Spinal cord (tissue), 10 donors: Measurements from ENCODE around the gene HSPA12A. TPM values are rescaled to one million over a fixed set of nuclear protein-coding genes. Genes with fewer than 3 reads are reported as not detected.

Experiments
- DNase-seq, 6 donors: peaks; one replicate each; pipeline versions ENCODE4 v3.0.0 to v3.0.0-alpha.2; 2013 to 2015; ENCODE audit warnings: low spot score in 6 of 6, low read depth in 4 of 6
- H3K27ac ChIP-seq: one replicate; pipeline ENCODE4 v1.5.1; 2013; ENCODE audit warnings: low read depth, low read length, control low read depth
- H3K27me3 ChIP-seq: one replicate; pipeline ENCODE4 v1.6.1; 2013; ENCODE audit warnings: low read length; ENCODE audit not compliant: control insufficient read depth, insufficient read depth
- H3K36me3 ChIP-seq: one replicate; pipeline ENCODE4 v1.6.1; 2013; ENCODE audit warnings: low read length; ENCODE audit not compliant: control insufficient read depth, insufficient read depth
- H3K4me1 ChIP-seq: one replicate; pipeline ENCODE4 v1.6.1; 2013; ENCODE audit warnings: low read length; ENCODE audit not compliant: control insufficient read depth, insufficient read depth
- H3K4me3 ChIP-seq: one replicate; pipeline ENCODE4 v1.5.1; 2013; ENCODE audit warnings: low read depth, low read length, control low read depth
- H3K9me3 ChIP-seq: one replicate; pipeline ENCODE4 v1.6.1; 2013; ENCODE audit warnings: low read length; ENCODE audit not compliant: control insufficient read depth, insufficient read depth
- WGBS: methylation state at CpG from one replicate; pipeline ENCODE4 v1.1.5; 2013; ENCODE audit warnings: missing lambda C conversion rate; ENCODE audit not compliant: insufficient coverage; 5-methylcytosine and 5-hydroxymethylcytosine counted together
- polyA plus RNA-seq, 2 donors: library from polyadenylated mRNA; unstranded; fragments of 120-200 nt; gene quantifications; one replicate each; pipeline ENCODE4 v1.2.1, GENCODE V29; 2013; ENCODE audit not compliant: insufficient read length in 2 of 2
- total RNA-seq, 2 donors: library from RNA; depleted of rRNA in 1 of 2; stranded (reverse); fragments of 120-200 nt in 1 of 2; fragments of >200 nt in 1 of 2; gene quantifications; one replicate each; pipeline versions ENCODE4 v1.2.3 to v1.2.4, GENCODE V29; 2013 to 2014
- donor health status: healthy.

The HSPA12A gene
- total and polyA plus RNA-seq, 4 donors, result 35.1 to 106 (median 68.9) TPM

GRCh38 chr10:116748041-116748440 lies 5.7 kb upstream of the HSPA12A start:
- no peak for DNase-seq
- no peaks in the 10 kb centered on the region for H3K9me3 ChIP-seq
- H3K27me3 ChIP-seq, result peaks cover 8% of the 10 kb centered on the region
- no peak overlapping the region for H3K27ac ChIP-seq
- no peak overlapping the region for H3K4me3 ChIP-seq
- no peaks in the 10 kb centered on the region for H3K36me3 ChIP-seq
- no CpG with 5 or more reads among the region's 1 CpG for WGBS
- peaks cover 9% of the 10 kb centered on the region for H3K4me1 ChIP-seq

DNA sequence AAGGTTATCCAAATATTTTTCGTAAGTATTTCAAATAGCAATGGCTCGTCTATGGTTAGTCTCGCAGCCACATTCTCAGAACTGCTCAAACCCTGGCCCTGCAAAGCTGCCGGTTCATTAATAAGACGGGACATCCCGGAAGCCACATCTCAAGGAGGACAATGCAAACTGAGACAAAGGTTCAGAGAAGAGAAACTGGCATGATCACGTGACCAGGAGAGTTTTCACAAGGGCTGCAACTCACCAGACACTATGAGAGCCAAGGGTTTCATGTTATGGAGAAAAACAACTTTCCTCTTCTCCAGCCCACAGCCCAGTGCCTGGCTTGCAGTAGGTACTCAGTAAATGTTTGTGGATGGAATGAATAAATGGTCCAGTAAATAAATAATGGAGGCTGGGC lies 5.0 kb upstream of the HSPA12A start:
- Histone ChIP-seq H3K27me3 (peaks cover 8% of the 10 kb centered on the region), H3K4me3 (no peak overlapping the region), H3K36me3 (no peaks in the 10 kb centered on the region), H3K9me3 (no peaks in the 10 kb centered on the region), H3K4me1 (peaks cover 10% of the 10 kb centered on the region), H3K27ac (no peak overlapping the region)
- no peak for DNase-seq
- 91% methylated on average over 6 of the region's 7 CpGs for WGBS

DNA sequence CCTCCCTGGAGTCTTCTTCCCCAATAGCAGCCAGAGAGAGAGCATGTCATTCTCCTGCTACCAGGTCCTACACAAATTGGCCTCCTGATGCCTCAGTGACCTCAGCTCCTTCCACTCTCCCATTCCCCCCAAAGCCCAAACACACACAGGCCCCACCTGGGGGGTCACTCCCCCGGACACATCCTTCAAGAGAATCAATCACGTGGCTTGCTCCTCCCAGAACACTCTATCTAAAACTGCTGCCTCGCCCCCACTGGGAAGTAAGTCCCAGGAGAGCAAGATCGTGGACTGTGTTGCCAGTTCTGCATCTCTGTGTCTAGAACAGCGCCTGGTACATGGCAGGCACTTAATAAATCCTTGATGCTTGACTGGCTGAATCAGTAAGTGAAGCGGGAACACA lies 2.5 kb upstream of the HSPA12A start:
- no peaks in the 10 kb centered on the region for H3K36me3 ChIP-seq
- H3K9me3 ChIP-seq, result no peaks in the 10 kb centered on the region
- 82% methylated on average over 6 of the region's 6 CpGs for WGBS
- H3K27ac ChIP-seq, result no peak overlapping the region
- H3K4me3 ChIP-seq, result no peak overlapping the region
- H3K27me3 ChIP-seq, result peaks cover 12% of the 10 kb centered on the region
- H3K4me1 ChIP-seq, result peaks cover 22% of the 10 kb centered on the region
- no peak for DNase-seq

DNA sequence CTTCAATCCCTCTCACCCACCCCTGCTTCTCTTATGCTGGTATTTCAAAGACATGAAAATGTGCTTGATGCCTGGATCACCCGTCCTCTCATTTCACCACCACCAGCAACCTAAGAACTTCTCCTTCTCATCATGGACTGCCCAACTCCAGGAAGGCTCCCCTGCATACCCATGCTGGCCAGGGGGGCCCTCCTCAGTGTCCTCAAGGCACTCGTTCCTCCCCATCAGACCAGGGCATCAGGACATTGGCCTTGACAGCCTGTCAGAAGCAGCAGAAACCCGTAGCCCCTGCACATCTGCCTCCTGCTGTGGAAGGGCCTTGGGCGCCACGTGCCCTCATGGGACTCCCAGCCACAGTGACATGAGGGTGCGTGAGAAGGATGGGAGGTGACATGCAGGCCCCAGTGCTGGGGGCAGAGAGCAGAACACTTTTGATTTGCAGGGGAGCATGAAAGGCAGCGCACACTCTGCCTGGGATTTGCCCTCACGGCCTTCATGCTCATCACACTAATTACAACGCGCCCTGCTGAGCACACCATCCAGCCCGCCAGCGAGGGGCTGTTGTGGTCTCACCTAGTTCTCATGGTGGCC lies 1.9 kb upstream of the HSPA12A start:
- DNase-seq, result no peak
- 77% methylated on average over 12 of the region's 12 CpGs for WGBS
- Histone ChIP-seq H3K27me3 (peaks cover 12% of the 10 kb centered on the region), H3K9me3 (no peaks in the 10 kb centered on the region), H3K4me1 (peaks cover 22% of the 10 kb centered on the region), H3K4me3 (no peak overlapping the region), H3K27ac (no peak overlapping the region), H3K36me3 (no peaks in the 10 kb centered on the region)

DNA sequence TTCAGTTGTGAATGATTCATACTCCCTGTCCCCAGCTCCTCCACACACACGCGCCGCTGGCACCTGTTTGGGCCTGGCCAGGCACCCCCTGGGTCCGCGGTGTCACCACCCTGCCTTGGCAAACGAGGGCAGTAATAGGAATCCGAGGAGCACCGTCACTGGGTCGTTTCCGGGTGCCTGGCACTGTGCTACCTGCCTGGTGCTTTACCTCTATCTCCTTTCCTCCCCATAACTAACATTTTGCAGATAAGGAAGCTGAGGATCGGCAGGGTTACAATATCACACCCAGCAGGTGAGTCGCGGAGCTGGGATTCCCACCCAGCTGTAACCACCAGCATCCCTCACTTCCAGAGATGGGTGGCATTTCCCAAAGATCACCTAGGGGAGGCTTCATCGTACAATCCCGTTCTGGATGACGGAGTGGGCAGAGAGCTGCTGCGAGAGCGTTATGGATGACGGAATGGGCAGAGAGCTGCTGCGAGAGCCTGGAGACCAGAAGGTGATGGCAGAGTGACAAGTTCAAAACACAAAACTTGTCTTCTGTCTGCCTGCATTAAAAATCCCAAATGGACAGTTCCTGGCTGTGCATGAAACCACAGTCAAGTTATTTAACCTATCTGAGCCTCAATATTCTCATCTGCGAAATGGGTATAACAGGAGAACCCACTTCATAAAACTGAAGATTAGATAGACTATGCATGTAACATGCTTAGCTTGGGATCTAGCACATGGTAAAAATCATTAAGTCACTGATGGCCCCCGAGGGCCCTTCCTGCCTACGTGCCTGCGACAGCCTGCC lies 1.1 kb upstream of the HSPA12A start:
- H3K4me3 ChIP-seq, result peak overlapping the region; percentile 16
- DNase-seq, result no peak
- peaks cover 28% of the 10 kb centered on the region for H3K4me1 ChIP-seq
- H3K27me3 ChIP-seq, result peaks cover 9% of the 10 kb centered on the region
- 53% methylated on average over 23 of the region's 24 CpGs for WGBS
- no peaks in the 10 kb centered on the region for H3K36me3 ChIP-seq
- no peaks in the 10 kb centered on the region for H3K9me3 ChIP-seq
- no peak overlapping the region for H3K27ac ChIP-seq

DNA sequence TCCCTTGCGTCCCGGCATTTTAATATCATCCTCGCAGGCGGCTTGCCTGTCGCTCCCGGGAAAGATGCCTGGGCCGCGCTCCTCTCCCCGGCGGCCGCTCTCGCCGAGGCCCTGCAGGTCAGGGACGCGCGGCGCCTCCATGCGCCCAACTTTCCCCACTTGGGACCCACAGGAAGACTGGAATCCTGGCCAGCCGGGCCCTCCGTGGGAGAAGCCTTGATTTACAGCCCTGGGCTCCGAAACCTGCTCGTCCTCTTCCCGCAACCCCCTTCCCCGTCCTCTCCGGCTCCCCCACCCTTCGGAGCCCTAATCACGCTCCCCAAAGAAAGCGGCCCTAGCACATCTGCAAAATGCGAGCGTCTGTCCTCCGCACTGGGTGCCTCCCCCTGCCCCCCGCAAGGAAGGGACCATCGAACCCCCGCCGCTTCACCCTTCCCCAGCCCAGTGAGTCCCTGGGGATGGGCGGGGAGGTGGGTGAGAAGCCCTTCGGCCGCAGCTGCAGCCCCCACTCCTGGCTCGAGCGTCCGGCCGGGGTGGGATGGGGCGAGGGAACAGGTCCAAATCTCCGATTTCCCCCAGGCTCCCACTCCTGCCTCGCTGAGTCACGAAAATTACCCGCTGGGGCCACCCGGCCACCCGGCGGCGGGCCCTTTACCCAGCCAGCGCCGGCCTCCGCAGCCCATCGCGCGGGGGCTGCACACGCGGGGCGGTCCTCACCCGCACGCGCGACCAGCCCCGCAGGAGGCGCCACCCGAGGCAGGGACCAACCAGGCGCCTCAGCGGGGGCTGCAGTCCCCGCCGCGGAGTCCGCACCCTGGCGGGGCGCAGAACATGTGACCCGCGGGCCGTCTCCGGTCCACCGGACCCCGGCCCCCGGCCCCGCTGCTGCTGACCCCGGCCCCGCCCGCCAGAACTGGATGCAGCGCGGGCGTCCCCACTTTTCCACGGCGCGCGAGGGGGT lies 695 bp downstream of the HSPA12A start:
- WGBS, result under 1% methylated on average over 84 of the region's 93 CpGs
- H3K9me3 ChIP-seq, result no peaks in the 10 kb centered on the region
- peak overlapping the region; percentile 79 for H3K4me3 ChIP-seq
- DNase-seq, result peak in 2 of 6 donors; percentile 62 to 68
- peak overlapping the region; percentile 51 for H3K27ac ChIP-seq
- peaks cover 41% of the 10 kb centered on the region for H3K4me1 ChIP-seq
- H3K36me3 ChIP-seq, result no peaks in the 10 kb centered on the region
- H3K27me3 ChIP-seq, result peaks cover 9% of the 10 kb centered on the region

GRCh38 chr10:116740971-116741370 lies 1.4 kb downstream of the HSPA12A start:
- WGBS, result 17% methylated on average over 11 of the region's 13 CpGs
- peak in 1 of 6 donors; percentile 59 for DNase-seq
- Histone ChIP-seq H3K4me3 (peak overlapping the region; percentile 79), H3K36me3 (no peaks in the 10 kb centered on the region), H3K4me1 (peaks cover 41% of the 10 kb centered on the region), H3K9me3 (no peaks in the 10 kb centered on the region), H3K27me3 (peaks cover 9% of the 10 kb centered on the region), H3K27ac (peak overlapping the region; percentile 51)

DNA sequence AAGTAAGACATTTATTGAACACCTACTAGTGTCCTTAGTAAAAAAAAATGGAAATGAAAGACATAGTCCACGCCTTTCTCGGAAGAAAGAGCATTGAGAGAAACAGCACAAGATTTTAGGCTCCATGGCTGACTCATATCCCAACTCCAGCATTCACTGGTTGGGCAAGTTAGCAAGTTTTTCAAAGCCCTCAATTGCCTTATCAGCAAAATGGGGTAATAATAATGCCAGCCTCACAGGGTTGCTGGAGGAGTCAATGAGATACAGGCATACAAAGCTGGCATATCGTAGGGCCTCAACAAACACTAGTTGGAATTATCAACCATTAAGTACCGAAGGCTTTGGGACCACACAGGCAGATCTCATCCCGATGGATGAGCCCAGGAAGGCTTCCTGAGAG lies 4.0 kb downstream of the HSPA12A start:
- no peak overlapping the region for H3K4me3 ChIP-seq
- WGBS, result 83% methylated on average over 1 of the region's 5 CpGs
- H3K9me3 ChIP-seq, result no peaks in the 10 kb centered on the region
- no peaks in the 10 kb centered on the region for H3K36me3 ChIP-seq
- peaks cover 8% of the 10 kb centered on the region for H3K27me3 ChIP-seq
- no peak for DNase-seq
- peaks cover 38% of the 10 kb centered on the region for H3K4me1 ChIP-seq
- H3K27ac ChIP-seq, result peak overlapping the region; percentile 80

GRCh38 chr10:116737627-116738327 lies 4.6 kb downstream of the HSPA12A start:
- Histone ChIP-seq H3K27ac (peak overlapping the region; percentile 80), H3K9me3 (no peaks in the 10 kb centered on the region), H3K36me3 (no peaks in the 10 kb centered on the region), H3K4me3 (no peak overlapping the region), H3K4me1 (peaks cover 32% of the 10 kb centered on the region), H3K27me3 (peaks cover 7% of the 10 kb centered on the region)
- peak in 3 of 6 donors; percentile 52 to 88 (median 75) for DNase-seq
- WGBS, result 9% methylated on average over 14 of the region's 16 CpGs
